Thyroid gland (tissue), 4 donors: ENCODE data around the gene ZNRF1. TPM values are rescaled to one million over a fixed set of nuclear protein-coding genes. Genes with fewer than 3 reads are reported as not detected.

Experiments used
- DNase-seq, 2 donors: peaks; one replicate each; pipeline ENCODE4 v3.0.0-alpha.2; 2019
- H3K27ac ChIP-seq, 3 donors: fragments of 200-600 bp; sonication (generic); 1 replicate in 2 of 3; 2 replicates in 1 of 3; pipeline ENCODE4 v1.5.1; 2016 to 2019; ENCODE audit warnings: mild to moderate bottlenecking in 1 of 3, moderate library complexity in 1 of 3
- H3K27me3 ChIP-seq: fragments of 200-600 bp; sonication (generic); one replicate; pipeline ENCODE4 v1.5.1; 2019
- H3K36me3 ChIP-seq, 2 donors: fragments of 200-600 bp; sonication (generic); one replicate each; pipeline ENCODE4 v1.5.1; 2016 to 2019
- H3K4me1 ChIP-seq, 2 donors: fragments of 200-600 bp; sonication (generic); one replicate each; pipeline ENCODE4 v1.5.1; 2017 to 2019
- H3K4me3 ChIP-seq, 3 donors: fragments of 200-600 bp; sonication (generic); replicated peaks in 1 of 3; 1 replicate in 2 of 3; 2 replicates in 1 of 3; pipeline ENCODE4 v1.5.1; 2016; ENCODE audit warnings: mild to moderate bottlenecking in 1 of 3
- H3K9me3 ChIP-seq: fragments of 200-600 bp; sonication (generic); one replicate; pipeline ENCODE4 v1.5.1; 2017
- CTCF ChIP-seq, 6 experiments: fragments of 200-600 bp in 3 of 6; fragments of 450-650 bp in 3 of 6; sonication (generic) in 3 of 6; IDR thresholded peaks; one replicate each; pipeline ENCODE4 v1.5.1; 2016 to 2019; ENCODE audit warnings: antibody characterized with exemption in 6 of 6, mild to moderate bottlenecking in 2 of 6, inconsistent platforms in 1 of 6, moderate library complexity in 1 of 6
- POLR2A ChIP-seq, 2 donors: fragments of 450-650 bp; IDR thresholded peaks; one replicate each; pipeline ENCODE4 v1.6.1; 2017; ENCODE audit warnings: antibody characterized with exemption in 2 of 2, mild to moderate bottlenecking in 2 of 2, moderate library complexity in 1 of 2
- WGBS, 2 donors: methylation state at CpG; one replicate each; pipeline ENCODE4 v1.1.5; 2017; 5-methylcytosine and 5-hydroxymethylcytosine counted together
- intact Hi-C: fragments of 100-400 bp; cut with DNase I; formaldehyde crosslinking; loops from one replicate; pipeline ENCODE4 v1.15.1; 2023
- total RNA-seq, 4 donors: library from RNA; depleted of rRNA; stranded (reverse); fragments of >200 nt; gene quantifications; one replicate each; pipeline ENCODE4 v1.2.3, GENCODE V29; 2016

The ZNRF1 gene
- total RNA-seq, 4 donors from 2014 or later = 47.4 to 94.5 (median 57.4) TPM

GRCh38 chr16:75151798-75152197 lies 153.0 kb downstream of the ZNRF1 start:
- no peaks in the 10 kb centered on the region for H3K9me3 ChIP-seq
- H3K27me3 ChIP-seq = no peaks in the 10 kb centered on the region
- TF ChIP-seq CTCF (IDR thresholded peaks at IDR 0.05) (no peak), POLR2A (IDR thresholded peaks at IDR 0.05) (no peak)
- no peak for DNase-seq
- no peak overlapping the region for H3K27ac ChIP-seq
- 66 to 71% methylated on average over 2 of the region's 2 CpGs for WGBS, 2 donors
- intact Hi-C loops = no loop called here
- no peak overlapping the region for H3K4me3 ChIP-seq
- peaks cover 8 to 10% of the 10 kb centered on the region in 2 donors for H3K4me1 ChIP-seq
- no peaks in the 10 kb centered on the region for H3K36me3 ChIP-seq

GRCh38 chr16:75152635-75153034 lies 153.8 kb downstream of the ZNRF1 start:
- Histone ChIP-seq H3K4me1 (peaks cover 16 to 17% of the 10 kb centered on the region in 2 donors), H3K9me3 (no peaks in the 10 kb centered on the region), H3K36me3 (no peaks in the 10 kb centered on the region), H3K27ac (no peak overlapping the region), H3K4me3 (no peak overlapping the region), H3K27me3 (no peaks in the 10 kb centered on the region)
- no peak for TF ChIP-seq POLR2A (IDR thresholded peaks at IDR 0.05)
- TF ChIP-seq CTCF (IDR thresholded peaks at IDR 0.05) = no peak
- no peak for DNase-seq
- intact Hi-C loops = no loop called here

- H3K36me3 ChIP-seq = no peaks in the 10 kb centered on the region
Observed at GRCh38 chr16:75160386-75160785, 161.6 kb downstream of the ZNRF1 start.

More at GRCh38 chr16:75160386-75160785, 161.6 kb downstream of the ZNRF1 start:
- H3K27me3 ChIP-seq = no peaks in the 10 kb centered on the region
- intact Hi-C loops = no loop called here
- 23 to 36% methylated on average over 1 of the region's 1 CpG for WGBS, 2 donors
- TF ChIP-seq POLR2A (IDR thresholded peaks at IDR 0.05) (no peak), CTCF (IDR thresholded peaks at IDR 0.05) (no peak)
- H3K4me3 ChIP-seq = no peak overlapping the region
- peaks cover 25 to 37% of the 10 kb centered on the region in 2 donors for H3K4me1 ChIP-seq
- peak overlapping the region; percentile 7 to 62 (median 35) for H3K27ac ChIP-seq
- DNase-seq = peak; percentile 65 to 71
- H3K9me3 ChIP-seq = no peaks in the 10 kb centered on the region

Other genes with a start within 250 kb of the ZNRF1 start
- gene FA2H, start 224.2 kb upstream of the ZNRF1 start, total RNA-seq = 1 to 10 TPM; 1.2 to 4.2 (median 2.0) TPM
- gene WDR59, start 13.9 kb upstream of the ZNRF1 start, total RNA-seq = 10 to 100 TPM; 40.2 to 55.8 (median 46.9) TPM
- gene LDHD, start 117.8 kb downstream of the ZNRF1 start, total RNA-seq = 10 to 100 TPM; 10.2 to 41.3 (median 26.3) TPM
- gene ZFP1, start 149.5 kb downstream of the ZNRF1 start, total RNA-seq = 10 to 100 TPM; 16.8 to 43.3 (median 21.1) TPM
- not detected for gene CTRB2, start 208.1 kb downstream of the ZNRF1 start, total RNA-seq
- gene CTRB1, start 220.0 kb downstream of the ZNRF1 start, total RNA-seq = not detected